Pulmonary artery endothelial cell (primary cell): ENCODE measurements around the gene EIF3K. TPM values are rescaled to one million over a fixed set of nuclear protein-coding genes. Genes with fewer than 3 reads are reported as not detected.
A peak's percentile ranks its signal among the peaks of the same experiment; 100 is the strongest.

Experiments used
- DNase-seq: peaks from one replicate; pipeline ENCODE4 v3.0.0-alpha.2; 2011; ENCODE audit warnings: low read depth, low spot score
- total RNA-seq: library from RNA; depleted of rRNA; stranded (reverse); fragments of >200 nt; gene quantifications from 2 replicates; pipeline ENCODE4 v1.2.3, GENCODE V29; 2014

The EIF3K gene
- total RNA-seq, 1 donor from 2014 or later, result 457 TPM

GRCh38 chr19:38649305-38650171 lies 30.6 kb downstream of the EIF3K start:
- DNase-seq, result no peak

GRCh38 chr19:38650172-38650775 lies 31.3 kb downstream of the EIF3K start:
- no peak for DNase-seq

- no peak for DNase-seq
Observed at GRCh38 chr19:38650911-38651584, 32.1 kb downstream of the EIF3K start.

- DNase-seq, result no peak
Observed at GRCh38 chr19:38653028-38653571, 34.1 kb downstream of the EIF3K start.

GRCh38 chr19:38654628-38655055 lies 35.7 kb downstream of the EIF3K start:
- no peak for DNase-seq

DNA sequence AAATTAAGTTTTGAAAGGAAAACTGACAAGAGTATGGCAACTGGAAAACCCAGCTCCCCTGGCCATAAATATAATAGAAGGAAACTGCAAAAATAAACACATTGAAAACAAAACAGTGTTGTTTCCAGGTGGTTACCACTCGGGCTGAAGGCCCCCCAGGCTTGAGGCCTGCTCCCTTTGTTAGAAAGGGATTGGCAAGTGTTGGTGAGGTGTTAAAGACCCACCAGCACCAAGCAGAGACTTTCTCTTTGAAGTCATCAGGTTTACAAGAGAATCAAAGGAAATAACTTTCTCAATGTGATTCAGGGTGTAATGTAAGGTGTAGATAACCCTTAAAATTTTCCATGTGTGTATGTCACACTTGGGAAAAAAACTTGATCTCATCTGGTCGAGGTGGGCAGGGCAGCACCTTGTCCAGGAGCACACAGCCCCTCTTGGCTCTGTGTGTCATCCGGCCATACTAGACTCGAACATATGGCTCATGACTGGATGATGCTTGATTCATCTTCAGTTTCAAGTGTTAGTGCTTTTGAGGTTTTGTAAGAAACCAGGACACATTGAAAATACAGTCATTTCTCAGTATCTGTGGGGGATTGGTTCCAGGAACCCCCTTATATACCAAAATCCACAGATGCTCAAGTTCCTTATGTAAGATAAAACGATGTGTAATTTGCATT lies 36.3 kb downstream of the EIF3K start:
- no peak for DNase-seq

- DNase-seq, result no peak
Observed at GRCh38 chr19:38656171-38656981, 37.4 kb downstream of the EIF3K start.

- DNase-seq, result no peak
Observed at GRCh38 chr19:38657633-38658222, 38.7 kb downstream of the EIF3K start.

DNA sequence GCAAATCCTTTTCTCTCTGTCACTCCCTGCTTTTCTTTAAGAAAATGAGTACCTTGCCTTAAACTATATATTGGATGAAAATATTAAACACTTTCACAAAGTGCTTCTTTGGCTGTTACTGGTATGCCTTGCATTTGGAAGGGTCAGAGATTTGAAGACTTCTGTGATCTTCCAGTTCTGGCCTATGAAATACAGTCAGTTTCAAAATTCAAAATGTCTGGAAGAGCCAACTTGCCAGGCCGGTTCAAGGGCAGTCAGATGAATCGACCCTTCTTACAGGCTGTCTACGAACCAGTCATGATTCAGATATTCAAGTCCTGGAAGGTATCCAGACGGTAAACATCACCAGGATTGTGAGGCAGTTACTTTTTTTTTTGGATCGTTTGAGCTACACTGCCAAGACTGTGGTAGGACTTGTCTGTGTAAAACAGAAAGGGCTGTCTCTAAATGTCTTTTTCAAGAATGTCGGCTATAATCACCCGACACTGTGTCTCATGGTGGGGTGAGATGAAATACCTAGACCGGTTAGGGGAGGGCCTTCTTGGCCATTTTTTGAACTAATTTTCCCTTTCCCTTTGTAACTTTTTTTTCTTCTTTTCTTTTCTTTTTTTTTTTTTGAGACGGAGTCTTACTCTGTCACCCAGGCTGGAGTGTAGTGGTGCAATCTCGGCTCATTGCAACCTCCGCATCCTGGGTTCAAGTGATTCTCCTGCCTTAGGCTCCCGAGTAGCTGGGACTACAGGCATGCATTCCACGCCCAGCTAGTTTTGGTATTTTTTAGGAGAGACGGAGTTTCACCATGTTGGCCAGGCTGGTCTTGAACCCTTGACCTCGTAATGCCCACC lies 39.7 kb downstream of the EIF3K start:
- DNase-seq, result peak; percentile 96

DNA sequence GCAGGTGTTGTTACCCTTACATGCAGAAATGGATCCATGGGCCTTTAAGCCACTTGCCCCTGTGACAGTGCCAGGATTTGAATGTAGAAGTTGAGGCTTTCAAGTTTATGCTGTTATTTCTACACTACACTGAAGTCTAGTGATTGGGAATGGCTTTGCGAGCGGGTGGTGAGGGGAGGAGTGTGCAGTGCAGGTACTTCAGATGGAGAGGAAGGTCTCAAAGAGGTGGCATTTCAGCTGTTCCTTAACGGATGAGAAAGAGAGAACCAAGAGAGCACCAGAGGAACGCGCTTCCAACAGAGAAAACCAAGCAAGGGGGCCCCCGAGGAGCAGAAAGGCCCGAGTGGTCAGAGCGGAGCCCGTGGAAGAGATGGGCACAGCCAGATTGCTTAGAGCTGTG lies 41.7 kb downstream of the EIF3K start:
- DNase-seq, result no peak

- no peak for DNase-seq
Observed at GRCh38 chr19:38661136-38661535, 42.1 kb downstream of the EIF3K start.

- no peak for DNase-seq
Observed at GRCh38 chr19:38661996-38662395, 43.0 kb downstream of the EIF3K start.

- DNase-seq, result no peak
Observed at GRCh38 chr19:38662537-38663155, 43.7 kb downstream of the EIF3K start.

- no peak for DNase-seq
Observed at GRCh38 chr19:38663156-38663651, 44.2 kb downstream of the EIF3K start.

GRCh38 chr19:38663957-38664502 lies 45.0 kb downstream of the EIF3K start:
- DNase-seq, result no peak

DNA sequence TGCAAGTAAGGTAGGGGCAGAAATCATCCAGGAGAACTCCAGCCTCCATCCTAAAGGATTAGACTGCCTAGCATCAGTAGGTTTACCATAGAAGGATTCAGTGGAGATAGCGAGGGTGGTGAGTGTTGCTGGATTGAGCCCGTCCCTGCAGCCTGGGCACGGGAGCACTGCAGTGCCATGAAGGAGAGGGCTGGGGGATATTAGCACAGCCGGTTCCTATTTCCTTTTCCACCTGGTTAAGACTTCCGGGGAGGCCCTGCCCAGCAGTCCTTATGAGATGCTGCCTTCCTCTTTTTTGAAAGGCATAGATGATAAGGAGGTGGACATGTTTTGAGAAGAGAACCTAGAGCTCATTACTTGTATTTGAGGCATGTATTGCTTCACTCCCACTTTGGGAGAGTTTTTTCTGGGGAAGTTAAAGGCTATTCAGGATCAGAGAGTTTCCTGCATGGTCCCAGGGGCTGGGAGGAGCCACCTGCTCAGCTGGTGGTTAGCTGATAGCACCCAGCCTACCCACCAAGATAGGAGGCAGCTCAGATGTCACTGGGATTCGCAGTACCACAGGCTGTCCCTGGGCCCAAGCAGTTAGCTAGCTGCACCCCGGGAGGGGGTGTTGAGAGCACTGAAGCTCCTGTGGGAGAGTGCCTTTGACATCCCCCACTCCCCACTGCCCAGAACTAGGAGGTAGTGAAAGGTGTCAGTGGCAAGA lies 45.7 kb downstream of the EIF3K start:
- DNase-seq, result no peak

DNA sequence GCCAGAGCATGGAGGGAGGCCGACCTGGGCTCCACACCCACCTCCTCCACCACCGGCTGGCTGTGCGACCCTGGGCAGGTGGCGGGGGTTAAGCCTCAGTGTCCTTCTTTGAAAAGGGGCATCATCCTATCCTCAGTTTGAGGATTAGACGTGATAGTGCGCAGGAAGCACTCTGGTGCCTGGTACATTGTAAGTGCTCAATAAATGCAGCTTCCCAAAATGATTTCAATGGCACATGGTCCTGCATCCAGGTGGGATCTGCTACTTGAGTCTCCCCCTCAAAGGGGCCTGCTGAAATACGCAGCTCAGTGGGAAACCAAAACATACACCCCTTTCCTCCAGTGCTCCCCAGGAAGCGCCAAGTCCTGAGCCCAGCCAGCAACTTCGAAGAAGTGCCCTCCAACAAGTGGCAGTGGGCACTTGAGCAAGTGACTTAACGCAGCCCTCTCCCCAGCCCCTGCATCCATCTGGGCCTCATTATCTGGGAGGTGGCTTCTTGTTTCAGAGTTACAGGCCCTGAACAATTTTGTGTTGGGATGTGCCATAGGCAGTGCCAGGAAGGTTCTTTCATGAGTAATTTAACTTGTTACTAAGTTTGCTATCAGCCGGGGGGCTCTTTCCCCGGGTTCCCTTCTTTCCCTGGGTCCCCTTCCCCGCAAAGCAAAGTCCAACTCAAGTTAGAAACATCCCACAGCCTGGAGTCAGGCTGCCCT lies 46.4 kb downstream of the EIF3K start:
- DNase-seq, result no peak
